Neuronal stem cell (in vitro differentiated cells): ENCODE results near the gene ARID4B.
"Not testable (repeated sequence)": the region's sequence is repeated elsewhere in the genome, so short reads cannot be mapped to it uniquely, and the experiment has no call there.

Source experiments
- DNase-seq: peaks from one replicate; pipeline ENCODE4 v3.0.0-alpha.2; 2013; ENCODE audit warnings: low spot score
- H2AFZ ChIP-seq: one replicate; pipeline ENCODE4 v1.6.1; 2013; ENCODE audit warnings: mild to moderate bottlenecking, low read length, inconsistent platforms
- H2AK5ac ChIP-seq: 2 replicates; pipeline ENCODE4 v1.6.1; 2013; ENCODE audit warnings: low read depth, mild to moderate bottlenecking, inconsistent platforms, low read length, moderate library complexity, mixed read lengths
- H2BK120ac ChIP-seq: 2 replicates; pipeline ENCODE4 v1.6.1; 2013; ENCODE audit warnings: low read depth, mild to moderate bottlenecking, inconsistent platforms, low read length, moderate library complexity, mixed read lengths
- H2BK12ac ChIP-seq: one replicate; pipeline ENCODE4 v1.6.1; 2013; ENCODE audit warnings: low read length, inconsistent platforms
- H2BK15ac ChIP-seq: 2 replicates; pipeline ENCODE4 v1.6.1; 2013; ENCODE audit warnings: mild to moderate bottlenecking, low read length, inconsistent platforms, mixed read lengths
- H2BK5ac ChIP-seq: one replicate; pipeline ENCODE4 v1.6.1; 2013; ENCODE audit warnings: inconsistent platforms, mild to moderate bottlenecking, low read length, moderate library complexity
- H3K14ac ChIP-seq: one replicate; pipeline ENCODE4 v1.6.1; 2013; ENCODE audit warnings: low read length, inconsistent platforms
- H3K18ac ChIP-seq: 2 replicates; pipeline ENCODE4 v1.6.1; 2013; ENCODE audit warnings: low read length, inconsistent platforms
- H3K23ac ChIP-seq: 2 replicates; pipeline ENCODE4 v1.6.1; 2013; ENCODE audit warnings: low read depth, mild to moderate bottlenecking, mixed read lengths, low read length, inconsistent platforms; ENCODE audit not compliant: poor library complexity
- H3K27ac ChIP-seq: replicated peaks from 3 replicates; pipeline ENCODE4 v1.5.1; 2013; ENCODE audit warnings: low read length, inconsistent platforms
- H3K27me3 ChIP-seq, 3 experiments: 2 replicates each; pipeline ENCODE4 v1.6.1; 2013; ENCODE audit warnings: low read length in 3 of 3, mild to moderate bottlenecking in 2 of 3, inconsistent platforms in 1 of 3, low read depth in 1 of 3, mixed read lengths in 1 of 3, moderate library complexity in 1 of 3; ENCODE audit not compliant: control insufficient read depth in 3 of 3, insufficient read depth in 3 of 3
- H3K36me3 ChIP-seq, 2 donors: replicated peaks in 1 of 2; 2 replicates each; pipeline ENCODE4 v1.6.1; 2013; ENCODE audit warnings: low read length in 2 of 2; ENCODE audit not compliant: control insufficient read depth in 2 of 2, insufficient read depth in 2 of 2
- H3K4ac ChIP-seq: 2 replicates; pipeline ENCODE4 v1.6.1; 2013; ENCODE audit warnings: inconsistent platforms, mild to moderate bottlenecking, low read length, moderate library complexity
- H3K4me1 ChIP-seq, 2 donors: 1 replicate in 1 of 2; 2 replicates in 1 of 2; pipeline ENCODE4 v1.6.1; 2013; ENCODE audit warnings: low read length in 2 of 2, low read depth in 1 of 2; ENCODE audit not compliant: control insufficient read depth in 2 of 2, insufficient read depth in 1 of 2
- H3K4me2 ChIP-seq: one replicate; pipeline ENCODE4 v1.6.1; 2013; ENCODE audit warnings: mild to moderate bottlenecking, low read length, inconsistent platforms; ENCODE audit not compliant: insufficient read depth, poor library complexity, severe bottlenecking
- H3K4me3 ChIP-seq, 2 donors: 2 replicates each; pipeline ENCODE4 v1.5.1; 2013; ENCODE audit warnings: low read length in 2 of 2, mild to moderate bottlenecking in 2 of 2, inconsistent platforms in 1 of 2, moderate library complexity in 1 of 2
- H3K79me1 ChIP-seq: one replicate; pipeline ENCODE4 v1.6.1; 2013; ENCODE audit warnings: low read depth, mild to moderate bottlenecking, inconsistent platforms, low read length, moderate library complexity
- H3K9ac ChIP-seq: one replicate; pipeline ENCODE4 v1.6.1; 2013; ENCODE audit warnings: mild to moderate bottlenecking, low read depth, low read length, inconsistent platforms; ENCODE audit not compliant: poor library complexity
- H3K9me3 ChIP-seq, 2 donors: replicated peaks in 1 of 2; 2 replicates each; pipeline versions ENCODE3 to v1.6.1; 2013; ENCODE audit warnings: low read length in 2 of 2, mild to moderate bottlenecking in 2 of 2, inconsistent platforms in 1 of 2, low read depth in 1 of 2, mixed read lengths in 1 of 2, moderate library complexity in 1 of 2; ENCODE audit not compliant: control insufficient read depth in 2 of 2, insufficient read depth in 1 of 2
- H4K8ac ChIP-seq: one replicate; pipeline ENCODE4 v1.6.1; 2013; ENCODE audit warnings: low read depth, mild to moderate bottlenecking, inconsistent platforms, low read length, moderate library complexity
- H4K91ac ChIP-seq: one replicate; pipeline ENCODE4 v1.6.1; 2013; ENCODE audit warnings: low read length, low read depth, mild to moderate bottlenecking, inconsistent platforms; ENCODE audit not compliant: poor library complexity
- WGBS, 2 donors: extraction: QIAGEN DNeasy Blood & Tissue Kit; methylation state at CpG; one replicate each; pipeline ENCODE4 v1.1.7; 2013; ENCODE audit warnings: missing lambda C conversion rate in 2 of 2, mixed read lengths in 1 of 2; ENCODE audit not compliant: insufficient read length in 2 of 2, insufficient replicate concordance in 1 of 2; ENCODE audit errors: extremely low coverage in 2 of 2; 5-methylcytosine and 5-hydroxymethylcytosine counted together

ARID4B gene

DNA sequence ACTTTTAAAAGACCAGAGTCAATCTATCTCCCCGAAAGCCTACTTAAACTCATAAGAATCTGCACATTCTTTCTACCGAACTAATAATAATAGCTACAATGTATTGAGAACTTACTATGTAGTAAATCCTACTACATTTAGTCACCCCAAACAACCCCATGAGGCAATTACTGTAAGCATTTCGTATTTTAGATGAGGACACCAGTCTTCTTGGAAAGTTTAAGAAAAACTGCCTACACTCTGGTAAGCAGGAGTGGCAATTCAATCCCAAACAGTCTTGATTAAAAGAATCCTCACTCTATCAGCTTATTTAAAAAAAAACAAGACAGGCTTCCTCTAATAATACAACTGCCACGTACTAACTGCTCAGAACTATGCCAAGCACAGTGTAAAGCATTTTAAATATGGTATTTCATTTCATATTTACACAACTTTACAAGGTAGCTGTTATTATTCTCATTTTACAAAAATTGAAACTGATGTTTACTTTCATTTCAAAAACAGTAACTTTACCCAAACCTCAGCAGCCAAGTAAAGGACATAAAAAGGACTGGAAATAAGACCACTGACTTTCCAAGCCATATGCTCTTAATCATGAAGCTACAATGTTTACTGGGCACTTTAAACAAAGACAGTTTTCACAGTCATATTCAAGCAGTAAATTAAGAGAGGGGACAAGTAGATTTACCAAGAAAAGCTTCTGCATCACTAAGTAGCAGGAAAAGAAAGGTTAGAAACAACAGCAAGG is 13.9 kb downstream of the ARID4B start:
- H3K36me3 ChIP-seq, result peaks cover 7 to 58% of the 10 kb centered on the region in 2 donors
- no peak overlapping the region for H3K9ac ChIP-seq
- no peak overlapping the region for H2AK5ac ChIP-seq
- no peak overlapping the region for H2BK15ac ChIP-seq
- no peak overlapping the region for H2AFZ ChIP-seq
- H4K8ac ChIP-seq, result no peak overlapping the region
- H3K4me2 ChIP-seq, result no peak overlapping the region
- H3K4me1 ChIP-seq, result no peaks in the 10 kb centered on the region
- H3K79me1 ChIP-seq, result no peaks in the 10 kb centered on the region
- H2BK5ac ChIP-seq, result no peak overlapping the region
- H2BK12ac ChIP-seq, result no peak overlapping the region
- no peak overlapping the region for H3K23ac ChIP-seq
- H3K18ac ChIP-seq, result no peak overlapping the region
- no peak overlapping the region for H3K4ac ChIP-seq
- peaks cover 0 to 7% of the 10 kb centered on the region in 2 donors for H3K9me3 ChIP-seq
- no peak for DNase-seq
- H3K27ac ChIP-seq, result no peak overlapping the region
- no peak overlapping the region for H2BK120ac ChIP-seq
- no peak overlapping the region for H3K4me3 ChIP-seq
- H3K14ac ChIP-seq, result no peak overlapping the region
- H4K91ac ChIP-seq, result no peak overlapping the region
- WGBS, 2 donors, result no CpG with 5 or more reads among the region's 4 CpGs
- H3K27me3 ChIP-seq, result no peaks in the 10 kb centered on the region

DNA sequence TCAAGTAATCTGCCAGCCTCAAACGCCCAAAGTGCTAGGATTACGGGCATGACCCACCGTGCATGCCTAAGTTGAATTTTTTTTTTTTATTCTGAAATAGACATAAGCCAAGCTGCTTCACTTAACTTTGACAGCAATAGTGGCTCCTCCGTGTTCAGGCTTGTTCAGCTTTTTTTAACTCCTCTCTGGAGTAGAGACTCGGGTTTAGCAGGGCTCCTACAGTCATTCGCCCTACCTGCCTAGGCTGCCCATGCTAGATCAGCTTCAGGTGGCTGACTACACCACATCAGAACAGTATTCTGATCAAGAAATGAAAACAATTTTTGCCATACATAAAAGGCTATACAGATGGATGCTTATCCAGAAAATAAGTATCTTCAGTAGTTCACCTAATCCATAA is 14.7 kb downstream of the ARID4B start:
- Histone ChIP-seq H3K4me3 (no peak overlapping the region), H2AFZ (no peak overlapping the region), H2BK5ac (no peak overlapping the region), H3K4me1 (no peaks in the 10 kb centered on the region), H2AK5ac (no peak overlapping the region), H2BK15ac (no peak overlapping the region), H3K79me1 (no peaks in the 10 kb centered on the region), H3K4me2 (no peak overlapping the region), H4K91ac (no peak overlapping the region), H2BK120ac (no peak overlapping the region), H3K36me3 (peaks cover 4 to 49% of the 10 kb centered on the region in 2 donors), H3K27ac (no peak overlapping the region), H3K14ac (no peak overlapping the region), H3K4ac (no peak overlapping the region), H2BK12ac (no peak overlapping the region), H3K18ac (no peak overlapping the region), H3K9ac (no peak overlapping the region), H4K8ac (no peak overlapping the region), H3K23ac (no peak overlapping the region), H3K9me3 (peaks cover 0 to 7% of the 10 kb centered on the region in 2 donors), H3K27me3 (no peaks in the 10 kb centered on the region)
- no peak for DNase-seq
- WGBS, 2 donors, result no CpG with 5 or more reads among the region's 6 CpGs

DNA sequence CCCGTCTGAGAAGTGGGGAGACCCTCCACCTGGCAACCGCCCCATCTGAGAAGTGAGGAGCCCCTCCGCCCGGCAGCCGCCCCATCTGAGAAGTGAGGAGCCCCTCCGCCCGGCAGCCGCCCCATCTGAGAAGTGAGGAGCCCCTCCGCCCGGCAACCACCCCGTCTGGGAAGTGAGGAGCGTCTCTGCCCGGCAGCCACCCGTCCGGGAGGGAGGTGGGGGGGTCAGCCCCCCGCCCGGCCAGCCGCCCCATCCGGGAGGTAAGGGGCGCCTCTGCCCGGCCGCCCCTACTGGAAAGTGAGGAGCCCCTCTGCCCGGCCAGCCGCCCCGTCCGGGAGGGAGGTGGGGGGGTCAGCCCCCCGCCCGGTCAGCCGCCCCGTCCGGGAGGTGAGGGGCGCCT is 18.8 kb downstream of the ARID4B start:
- H3K14ac ChIP-seq, DNase-seq, H3K9me3 ChIP-seq, H2BK12ac ChIP-seq, H3K9ac ChIP-seq, H4K8ac ChIP-seq, H2AFZ ChIP-seq, H3K4ac ChIP-seq, H3K4me2 ChIP-seq, H3K4me1 ChIP-seq, H4K91ac ChIP-seq, H3K79me1 ChIP-seq, H2AK5ac ChIP-seq, H2BK5ac ChIP-seq, H3K27ac ChIP-seq, H2BK15ac ChIP-seq, H3K4me3 ChIP-seq, H3K27me3 ChIP-seq, H3K18ac ChIP-seq, H3K23ac ChIP-seq, H2BK120ac ChIP-seq: not testable (repeated sequence)
- no CpG with 5 or more reads among the region's 32 CpGs for WGBS, 2 donors
- peaks cover 3 to 32% of the 10 kb centered on the region in 2 donors for H3K36me3 ChIP-seq

DNA sequence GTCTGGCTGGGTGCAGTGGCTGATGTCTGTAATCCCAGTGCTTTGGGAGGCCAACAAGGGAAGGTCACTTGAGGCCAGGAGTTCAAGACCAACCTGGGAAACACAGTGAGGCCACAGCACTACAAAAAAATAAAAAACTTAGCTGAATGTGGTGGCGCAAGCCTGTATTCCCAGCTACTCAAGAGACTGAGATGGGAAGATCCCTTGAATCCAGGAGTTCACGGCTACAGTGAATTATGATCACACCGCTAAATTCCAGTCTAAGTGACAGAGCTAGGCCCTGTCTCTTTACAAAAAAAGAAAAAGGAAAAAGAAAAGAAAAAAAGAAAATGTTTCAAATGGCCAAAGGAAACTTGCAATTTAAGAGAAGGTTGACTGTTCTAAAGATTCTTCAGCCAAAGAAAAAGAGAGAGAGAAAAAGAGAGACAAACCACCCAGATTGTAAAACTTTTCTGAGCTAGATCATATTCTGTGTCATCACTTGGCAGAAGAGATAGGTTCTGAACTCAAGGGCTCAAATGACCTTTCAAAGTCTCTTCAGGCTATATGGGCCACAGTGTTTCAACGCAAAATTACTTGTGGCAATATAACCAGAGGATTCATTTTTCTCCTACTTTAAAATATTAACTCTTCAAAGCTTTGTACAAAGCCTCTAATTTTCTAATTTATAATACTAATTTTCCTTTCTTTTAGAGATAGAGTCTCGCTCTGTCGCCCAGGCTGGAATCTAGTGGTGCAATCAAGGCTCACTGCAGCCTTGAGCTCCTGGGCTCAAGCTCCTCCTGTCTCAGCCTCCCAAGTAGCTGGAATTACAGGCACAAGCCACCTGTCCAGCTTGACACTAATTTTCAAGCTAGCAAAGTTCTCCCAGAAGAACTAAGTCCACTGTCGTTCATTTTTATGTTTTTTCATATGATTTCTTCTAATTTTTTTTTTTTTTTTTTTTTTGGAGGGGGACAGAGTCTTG is 20.5 kb downstream of the ARID4B start:
- no CpG with 5 or more reads among the region's 7 CpGs for WGBS, 2 donors
- Histone ChIP-seq H3K79me1 (peaks cover 4% of the 10 kb centered on the region), H3K23ac (no peak overlapping the region), H4K91ac (no peak overlapping the region), H3K14ac (no peak overlapping the region), H2BK120ac (no peak overlapping the region), H3K36me3 (peaks cover 3 to 27% of the 10 kb centered on the region in 2 donors), H3K4ac (no peak overlapping the region), H3K4me1 (no peaks in the 10 kb centered on the region), H3K4me3 (no peak overlapping the region), H2AFZ (no peak overlapping the region), H3K9me3 (peaks cover 0 to 7% of the 10 kb centered on the region in 2 donors), H2BK5ac (no peak overlapping the region), H2AK5ac (no peak overlapping the region), H2BK15ac (no peak overlapping the region), H3K4me2 (no peak overlapping the region), H3K27me3 (no peaks in the 10 kb centered on the region), H3K18ac (no peak overlapping the region), H3K27ac (no peak overlapping the region), H3K9ac (no peak overlapping the region), H2BK12ac (no peak overlapping the region), H4K8ac (no peak overlapping the region)
- DNase-seq, result no peak
